Muscle layer of colon (tissue), 2 donors: Measurements from ENCODE around the gene CD2BP2.

Source experiments
- H3K27ac ChIP-seq: one replicate; pipeline ENCODE4 v1.7.0; 2013; ENCODE audit warnings: low read depth, mild to moderate bottlenecking, low read length, moderate library complexity
- H3K27me3 ChIP-seq, 2 donors: one replicate each; pipeline ENCODE4 v1.7.0; 2013; ENCODE audit warnings: low read length in 2 of 2, mild to moderate bottlenecking in 2 of 2; ENCODE audit not compliant: insufficient read depth in 2 of 2, control insufficient read depth in 1 of 2
- H3K36me3 ChIP-seq: one replicate; pipeline ENCODE4 v1.7.0; 2013; ENCODE audit warnings: mild to moderate bottlenecking, low read length; ENCODE audit not compliant: insufficient read depth
- H3K4me1 ChIP-seq: one replicate; pipeline ENCODE4 v1.7.0; 2013; ENCODE audit warnings: mild to moderate bottlenecking, low read length; ENCODE audit not compliant: insufficient read depth
- H3K4me3 ChIP-seq, 2 donors: one replicate each; pipeline ENCODE4 v1.7.0; 2013; ENCODE audit warnings: low read length in 2 of 2, low read depth in 1 of 2, mild to moderate bottlenecking in 1 of 2, moderate library complexity in 1 of 2
- H3K9ac ChIP-seq: one replicate; pipeline ENCODE4 v1.7.0; 2013; ENCODE audit warnings: low read length
- H3K9me3 ChIP-seq: one replicate; pipeline ENCODE4 v1.7.0; 2013; ENCODE audit warnings: mild to moderate bottlenecking, low read length
- donor health status: abdominal sarcoma.
- donor health status: Adenocarcinoma of cecum.

The CD2BP2 gene

GRCh38 chr16:30368792-30369090 is 13.6 kb upstream of the CD2BP2 start:
- Histone ChIP-seq H3K9me3 (no peaks in the 10 kb centered on the region), H3K27ac (peak overlapping the region; percentile 89), H3K4me3 (peak overlapping the region; percentile 73 to 98), H3K9ac (peak overlapping the region; percentile 62), H3K4me1 (peaks cover 27% of the 10 kb centered on the region), H3K36me3 (peaks cover 15% of the 10 kb centered on the region), H3K27me3 (no peaks in the 10 kb centered on the region)

GRCh38 chr16:30368122-30368791 is 13.1 kb upstream of the CD2BP2 start:
- Histone ChIP-seq H3K27me3 (no peaks in the 10 kb centered on the region), H3K36me3 (peaks cover 15% of the 10 kb centered on the region), H3K4me3 (peak overlapping the region; percentile 73 to 98), H3K4me1 (peaks cover 27% of the 10 kb centered on the region), H3K9me3 (no peaks in the 10 kb centered on the region), H3K9ac (peak overlapping the region; percentile 62), H3K27ac (peak overlapping the region; percentile 89)

- H3K27ac ChIP-seq: no peak overlapping the region
Observed at GRCh38 chr16:30367349-30368009, 12.4 kb upstream of the CD2BP2 start.

GRCh38 chr16:30366511-30366910 is 11.4 kb upstream of the CD2BP2 start:
- Histone ChIP-seq H3K27ac (no peak overlapping the region), H3K4me3 (no peak overlapping the region), H3K4me1 (peaks cover 25% of the 10 kb centered on the region), H3K36me3 (peaks cover 26% of the 10 kb centered on the region), H3K9me3 (no peaks in the 10 kb centered on the region), H3K9ac (no peak overlapping the region), H3K27me3 (no peaks in the 10 kb centered on the region)

More at GRCh38 chr16:30367349-30368009, 12.4 kb upstream of the CD2BP2 start:
- H3K4me1 ChIP-seq: peaks cover 27% of the 10 kb centered on the region
- H3K36me3 ChIP-seq: peaks cover 21% of the 10 kb centered on the region
- no peaks in the 10 kb centered on the region for H3K27me3 ChIP-seq
- peak overlapping the region; percentile 62 for H3K9ac ChIP-seq
- H3K9me3 ChIP-seq: no peaks in the 10 kb centered on the region
- peak overlapping the region in 1 of 2 donors; percentile 73 for H3K4me3 ChIP-seq

- Histone ChIP-seq H3K4me3 (no peak overlapping the region), H3K9ac (no peak overlapping the region), H3K36me3 (peaks cover 34% of the 10 kb centered on the region), H3K4me1 (peaks cover 21% of the 10 kb centered on the region), H3K27ac (no peak overlapping the region), H3K27me3 (no peaks in the 10 kb centered on the region), H3K9me3 (no peaks in the 10 kb centered on the region)
Observed at GRCh38 chr16:30365200-30365599, 10.1 kb upstream of the CD2BP2 start.

- H3K36me3 ChIP-seq: peaks cover 69% of the 10 kb centered on the region
- no peak overlapping the region for H3K4me3 ChIP-seq
- H3K27ac ChIP-seq: no peak overlapping the region
- H3K9me3 ChIP-seq: no peaks in the 10 kb centered on the region
- no peaks in the 10 kb centered on the region for H3K27me3 ChIP-seq
- H3K9ac ChIP-seq: no peak overlapping the region
- H3K4me1 ChIP-seq: peaks cover 8% of the 10 kb centered on the region
Observed at GRCh38 chr16:30361180-30361579, 6.1 kb upstream of the CD2BP2 start.

GRCh38 chr16:30359871-30360170 is 4.7 kb upstream of the CD2BP2 start:
- H3K4me3 ChIP-seq: no peak overlapping the region
- H3K27ac ChIP-seq: no peak overlapping the region
- peaks cover 59% of the 10 kb centered on the region for H3K36me3 ChIP-seq
- no peaks in the 10 kb centered on the region for H3K9me3 ChIP-seq
- no peak overlapping the region for H3K9ac ChIP-seq
- H3K27me3 ChIP-seq: no peaks in the 10 kb centered on the region
- H3K4me1 ChIP-seq: peaks cover 15% of the 10 kb centered on the region

GRCh38 chr16:30358990-30359870 is 4.1 kb upstream of the CD2BP2 start:
- Histone ChIP-seq H3K36me3 (peaks cover 54% of the 10 kb centered on the region), H3K27me3 (no peaks in the 10 kb centered on the region), H3K4me3 (no peak overlapping the region), H3K4me1 (peaks cover 19% of the 10 kb centered on the region), H3K9ac (no peak overlapping the region), H3K9me3 (no peaks in the 10 kb centered on the region), H3K27ac (no peak overlapping the region)

- Histone ChIP-seq H3K9me3 (no peaks in the 10 kb centered on the region), H3K36me3 (peaks cover 55% of the 10 kb centered on the region), H3K27ac (no peak overlapping the region), H3K9ac (no peak overlapping the region), H3K27me3 (no peaks in the 10 kb centered on the region), H3K4me1 (peaks cover 25% of the 10 kb centered on the region), H3K4me3 (no peak overlapping the region)
Observed at GRCh38 chr16:30358577-30358936, 3.4 kb upstream of the CD2BP2 start.

GRCh38 chr16:30357715-30358576 is 2.8 kb upstream of the CD2BP2 start:
- Histone ChIP-seq H3K27ac (no peak overlapping the region), H3K36me3 (peaks cover 58% of the 10 kb centered on the region), H3K27me3 (no peaks in the 10 kb centered on the region), H3K4me3 (no peak overlapping the region), H3K9me3 (no peaks in the 10 kb centered on the region), H3K9ac (no peak overlapping the region), H3K4me1 (peaks cover 31% of the 10 kb centered on the region)
